GM18909 (cell line): ENCODE measurements around the gene WASF1.
"Not testable (repeated sequence)": the region's sequence is repeated elsewhere in the genome, so short reads cannot be mapped to it uniquely, and the experiment has no call there.

Source experiments
- ATAC-seq: cut with Tn5 transposase; IDR thresholded peaks from one replicate; pipeline ENCODE4 v1.9.1; 2021; ENCODE audit warnings: mild to moderate bottlenecking; ENCODE audit not compliant: unreplicated experiment, poor library complexity

The WASF1 gene

DNA sequence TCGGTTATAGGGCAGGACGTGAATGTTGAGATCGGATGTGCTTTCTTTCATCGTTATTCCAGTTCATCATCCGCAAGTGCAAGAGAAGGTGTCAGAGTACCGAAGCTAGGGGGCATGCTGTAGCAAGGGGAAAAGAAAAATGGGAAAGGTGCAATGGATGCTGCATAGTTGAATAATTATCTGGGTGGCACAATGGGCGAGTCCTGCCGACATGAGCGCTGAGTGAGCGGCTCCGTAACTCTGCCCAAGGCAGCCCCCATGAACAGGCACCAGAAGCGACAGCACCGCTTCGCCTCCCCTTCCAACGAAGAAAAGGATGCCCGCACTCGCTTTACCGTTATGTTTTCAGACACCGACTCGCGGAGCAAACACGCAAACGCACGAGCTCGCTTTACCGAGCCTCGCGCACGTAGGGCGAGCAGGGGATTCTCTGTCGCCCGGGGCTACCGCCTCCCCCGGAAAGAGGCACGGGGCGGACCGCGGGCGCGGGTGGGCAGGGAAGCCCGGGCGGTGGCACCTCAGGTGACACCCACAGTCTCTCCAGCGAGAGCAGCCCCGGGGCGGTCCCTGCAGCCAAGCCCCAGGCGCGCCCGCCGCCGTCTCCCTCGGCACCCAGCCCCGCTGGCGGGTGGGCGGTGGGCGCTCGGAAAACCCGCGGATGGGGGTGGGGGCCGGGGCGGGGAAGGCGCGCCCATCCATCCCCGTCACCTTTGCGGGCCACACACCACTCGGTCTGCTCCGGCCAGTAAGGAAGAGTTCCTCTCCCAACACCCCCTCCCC is 654 bp downstream of the WASF1 start:
- ATAC-seq: no peak

GRCh38 chr6:110173506-110174132 is 5.9 kb downstream of the WASF1 start:
- no peak for ATAC-seq

DNA sequence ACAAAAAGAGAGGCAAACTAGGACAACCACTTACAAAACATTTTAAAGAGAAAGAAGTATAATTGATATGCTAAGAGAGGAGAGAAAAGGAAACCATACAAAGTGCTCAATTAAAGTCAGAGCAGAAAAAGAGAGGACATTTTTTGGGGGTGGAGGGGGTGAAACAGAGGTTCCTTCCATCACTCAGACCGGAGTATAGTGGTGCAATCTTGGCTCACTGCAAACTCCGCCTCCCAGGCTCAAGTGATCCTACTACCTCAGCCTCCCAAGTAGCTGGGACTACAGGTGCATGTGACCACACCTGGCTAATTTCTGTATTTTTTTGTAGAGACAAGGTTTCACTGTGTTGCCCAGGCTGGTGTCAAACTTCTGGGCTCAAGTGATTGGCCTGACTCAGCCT is 9.4 kb downstream of the WASF1 start:
- ATAC-seq: no peak

DNA sequence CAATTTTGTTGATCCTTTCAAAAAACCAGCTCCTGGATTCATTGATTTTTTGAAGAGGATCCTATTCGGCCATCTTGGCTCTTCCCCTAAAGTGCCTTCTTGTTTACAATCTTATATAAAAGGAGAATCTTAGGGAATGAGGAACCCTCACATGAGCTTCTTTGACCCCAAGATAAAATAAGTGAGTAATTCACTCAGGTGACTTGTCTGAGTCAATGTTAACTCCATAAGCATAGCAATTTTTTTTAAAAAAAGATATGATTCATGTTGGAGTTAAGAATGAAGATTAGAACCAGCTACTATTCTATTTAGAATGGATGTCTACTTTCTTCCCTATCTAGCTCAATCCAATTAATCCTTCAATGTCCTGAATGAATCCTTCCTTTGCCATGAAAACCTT is 21.0 kb downstream of the WASF1 start:
- ATAC-seq: no peak

- ATAC-seq: no peak
These were observed 31.6 kb downstream of the WASF1 start for GRCh38 chr6:110147870-110148269.

- ATAC-seq: no peak
These were observed 38.8 kb downstream of the WASF1 start for GRCh38 chr6:110140650-110141049.

GRCh38 chr6:110139052-110139451 is 40.4 kb downstream of the WASF1 start:
- no peak for ATAC-seq

DNA sequence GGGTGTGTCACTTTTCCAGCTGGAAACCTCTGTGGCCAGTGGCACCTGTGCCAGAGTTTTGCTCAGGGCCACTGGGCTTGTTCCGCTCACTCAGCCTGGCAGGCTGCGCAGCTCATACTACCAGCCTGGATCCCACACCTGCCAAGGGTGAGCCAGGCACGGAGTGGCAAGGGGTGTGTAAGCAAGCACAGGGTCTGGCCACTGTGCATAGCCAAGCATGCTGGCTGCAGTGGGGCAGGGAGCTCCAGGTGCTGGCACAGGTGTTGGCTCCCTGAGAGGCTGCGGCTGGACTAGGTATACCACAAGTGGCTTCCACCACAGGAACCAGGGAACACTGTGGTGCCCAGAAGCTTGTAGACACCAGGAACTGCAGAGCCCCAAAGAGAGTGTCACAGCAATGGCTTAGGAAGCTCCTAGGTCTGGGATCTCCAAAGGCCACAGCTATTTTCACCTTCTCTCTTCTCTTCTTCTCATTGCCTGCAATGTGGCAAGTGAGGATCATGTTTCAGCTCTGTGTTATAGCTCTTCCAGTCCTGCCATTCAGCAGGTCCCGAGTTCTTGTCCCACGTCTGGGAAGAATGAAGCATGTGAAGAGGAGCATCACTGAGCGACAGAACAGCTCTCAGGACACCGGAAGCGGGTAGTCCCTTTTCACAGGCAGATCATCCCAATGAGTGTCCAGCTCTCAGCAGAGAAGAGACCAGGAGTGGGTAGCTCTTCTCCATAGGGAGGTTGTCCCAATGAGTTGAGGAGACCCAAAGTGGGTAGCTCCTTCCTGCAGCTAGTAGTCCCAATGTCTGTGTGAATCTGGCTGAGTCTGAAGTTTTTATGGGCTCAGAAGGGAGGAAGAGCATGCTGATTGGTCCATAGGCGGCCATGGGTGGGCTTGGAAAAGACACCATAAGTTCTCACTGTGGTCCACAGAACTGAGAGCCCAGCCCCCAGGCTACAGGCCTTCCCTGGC is 41.3 kb downstream of the WASF1 start:
- ATAC-seq: no peak

GRCh38 chr6:110130362-110130761 is 49.1 kb downstream of the WASF1 start:
- ATAC-seq: no peak

DNA sequence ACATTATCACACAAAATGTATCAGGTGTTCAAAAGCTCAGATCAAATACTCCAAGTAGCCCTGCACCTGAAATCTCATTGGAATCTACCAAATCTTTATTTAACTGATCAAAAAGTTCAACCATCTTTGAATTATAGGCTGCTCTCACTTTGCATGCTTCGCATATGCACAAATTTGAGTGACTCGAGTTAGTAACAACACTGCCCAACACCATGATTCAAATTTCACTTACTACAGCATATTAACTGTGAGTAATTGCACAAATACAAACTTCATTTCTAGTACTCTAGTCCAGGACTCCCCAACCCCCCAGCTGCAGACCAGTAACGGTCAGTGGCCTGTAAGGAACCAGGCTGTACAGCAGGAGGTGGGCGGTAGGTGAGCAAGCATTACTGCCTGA is 51.1 kb downstream of the WASF1 start:
- no peak for ATAC-seq

- no peak for ATAC-seq
These were observed 54.1 kb downstream of the WASF1 start for GRCh38 chr6:110125361-110125760.

DNA sequence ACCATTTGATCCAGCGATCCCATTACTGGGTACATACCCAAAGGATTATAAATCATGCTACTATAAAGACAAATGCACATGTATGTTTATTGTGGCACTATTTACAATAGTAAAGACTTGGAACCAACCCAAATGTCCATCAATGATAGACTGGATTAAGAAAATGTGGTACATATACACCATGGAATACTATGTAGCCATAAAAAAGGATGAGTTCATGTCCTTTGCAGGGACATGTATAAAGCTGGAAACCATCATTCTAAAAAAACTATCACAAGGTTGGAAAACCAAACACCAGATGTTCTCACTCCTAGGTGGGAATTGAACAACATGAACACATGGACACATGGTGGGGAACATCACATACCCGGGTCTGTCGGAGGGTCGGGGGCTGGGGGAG is 57.8 kb downstream of the WASF1 start:
- ATAC-seq: not testable (repeated sequence)

- no peak for ATAC-seq
These were observed 63.2 kb downstream of the WASF1 start for GRCh38 chr6:110116258-110116657.

DNA sequence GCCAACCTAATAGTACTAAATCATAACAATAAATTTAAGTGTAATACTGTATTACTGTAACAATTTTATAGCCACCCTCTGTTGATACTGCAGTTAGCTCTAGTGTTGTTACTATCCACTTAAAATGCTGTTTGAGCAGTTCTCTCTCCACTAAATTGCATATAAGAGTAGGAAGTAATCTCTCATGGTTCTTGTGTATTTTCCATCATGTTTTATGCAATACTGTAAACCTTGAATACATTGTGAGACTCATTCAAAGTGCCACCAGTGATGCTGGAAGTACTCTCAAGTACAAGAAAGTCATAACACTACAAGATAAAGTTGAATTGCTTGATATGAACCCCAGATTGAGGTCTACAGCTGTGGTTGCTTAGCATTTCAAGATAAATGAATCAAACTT is 65.5 kb downstream of the WASF1 start:
- no peak for ATAC-seq

DNA sequence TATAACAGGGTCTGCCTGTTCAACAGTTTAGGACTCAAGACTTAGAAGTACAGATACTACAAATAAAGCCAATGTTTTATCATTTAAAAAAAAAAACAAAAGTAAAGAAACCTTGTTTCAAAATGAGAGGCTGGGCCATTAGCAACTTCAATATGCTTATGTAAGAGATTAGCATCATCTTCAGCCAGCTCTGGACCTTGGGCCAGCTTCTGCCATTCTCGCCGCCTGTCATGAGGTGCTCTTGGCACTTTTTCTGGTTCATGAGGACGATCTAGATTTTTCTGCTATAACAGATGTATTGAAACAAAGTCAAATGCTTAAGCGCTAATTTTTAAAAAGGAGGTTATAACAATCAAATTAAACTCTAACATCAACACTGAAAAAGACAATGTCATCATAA is 74.2 kb downstream of the WASF1 start:
- no peak for ATAC-seq

DNA sequence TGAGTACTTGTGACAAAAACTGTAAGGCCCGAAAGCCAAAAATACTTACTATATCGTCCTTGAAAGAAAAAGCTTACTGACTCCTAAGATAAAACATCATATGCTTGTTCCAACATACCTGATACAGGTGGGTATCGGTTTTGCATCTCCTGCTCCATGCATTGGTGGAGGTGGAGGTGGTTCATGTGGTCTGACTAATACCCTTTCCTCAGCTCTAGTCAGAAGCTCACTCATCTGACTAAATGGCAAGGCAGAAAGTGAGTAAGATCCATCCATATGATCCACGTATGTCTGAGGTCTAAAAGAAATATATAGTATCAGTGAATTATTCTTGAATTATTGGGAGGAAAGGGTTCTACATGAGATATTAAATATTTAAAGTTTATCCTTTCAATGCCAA is 76.2 kb downstream of the WASF1 start:
- ATAC-seq: no peak

DNA sequence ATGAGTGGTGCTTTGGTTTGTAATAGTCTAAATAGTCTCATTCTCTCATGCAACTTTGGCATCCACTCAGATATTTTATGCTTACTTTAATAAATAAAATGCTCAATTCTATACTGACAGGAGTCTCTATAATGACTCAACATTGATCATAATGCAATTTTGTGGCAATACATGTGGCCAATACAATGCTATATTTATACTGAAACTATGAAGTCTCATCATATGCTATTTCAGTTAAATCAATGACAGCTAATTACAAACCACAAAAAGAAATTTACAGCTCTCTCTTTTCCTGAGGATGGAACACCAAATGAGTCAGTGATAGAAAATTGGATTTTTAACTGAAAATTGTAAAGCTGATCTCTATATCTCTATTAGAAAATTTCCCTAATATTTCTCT is 77.1 kb downstream of the WASF1 start:
- no peak for ATAC-seq

- ATAC-seq: no peak
These were observed 77.6 kb downstream of the WASF1 start for GRCh38 chr6:110101885-110102284.

- ATAC-seq: no peak
These were observed 80.9 kb downstream of the WASF1 start for GRCh38 chr6:110098511-110099116.

DNA sequence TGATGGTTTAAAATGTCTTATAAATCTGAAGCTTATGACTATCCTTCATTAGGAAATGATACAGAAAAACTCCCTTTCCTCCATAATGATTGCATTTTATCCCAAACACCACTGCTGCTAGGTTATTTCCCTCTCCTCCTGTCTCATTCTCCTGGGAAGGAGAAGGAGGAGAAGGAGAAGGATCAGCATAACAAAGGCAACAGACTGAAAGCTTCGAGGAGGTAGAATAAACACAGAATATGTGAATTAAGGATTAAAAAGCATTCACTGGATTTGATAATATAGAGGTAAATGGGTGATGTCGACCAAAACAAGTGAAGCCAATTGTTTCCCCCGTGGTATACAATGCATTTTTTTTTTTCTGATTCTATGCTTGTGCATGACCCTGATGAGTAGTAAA is 82.0 kb downstream of the WASF1 start:
- no peak for ATAC-seq

DNA sequence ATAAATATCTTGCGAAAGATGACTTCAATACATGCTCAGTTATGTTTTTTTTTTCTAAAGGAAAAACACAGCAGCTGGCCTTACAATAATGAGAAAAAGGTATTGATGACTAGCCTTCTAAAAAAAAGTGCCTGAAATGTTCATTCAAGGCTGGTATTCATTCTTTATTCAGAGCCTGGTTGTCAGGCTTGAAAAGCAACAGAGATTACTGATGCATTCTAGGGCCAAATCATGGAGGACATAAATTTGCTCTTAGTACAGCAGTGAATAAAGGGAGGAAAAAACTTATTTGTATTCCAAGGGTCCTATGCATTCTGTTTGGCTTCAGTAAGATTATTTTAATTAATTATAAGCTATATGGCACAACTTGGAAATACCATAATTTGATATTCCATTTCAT is 83.5 kb downstream of the WASF1 start:
- no peak for ATAC-seq
